Vagina (tissue), 2 donors: Measurements from ENCODE around the gene BMP8B.
"Not testable (repeated sequence)": the region's sequence is repeated elsewhere in the genome, so short reads cannot be mapped to it uniquely, and the experiment has no call there.

ENCODE experiments used
- POLR2A ChIP-seq, 2 donors: fragments of 450-650 bp; IDR thresholded peaks; one replicate each; pipeline ENCODE4 v1.6.1; 2017; ENCODE audit warnings: antibody characterized with exemption in 2 of 2, mild to moderate bottlenecking in 2 of 2, moderate library complexity in 2 of 2
- POLR2AphosphoS5 ChIP-seq, 2 donors: sonication (generic); formaldehyde crosslinking; IDR thresholded peaks; one replicate each; pipeline ENCODE4 v1.9.0; 2017; ENCODE audit warnings: antibody characterized with exemption in 2 of 2, mild to moderate bottlenecking in 2 of 2, low read depth in 1 of 2; ENCODE audit not compliant: insufficient read depth in 1 of 2
- TF ChIP-seq, protein P1 (sequence below), 3 experiments: fragments of 450-650 bp in 2 of 3; fragments of 200-600 bp in 1 of 3; sonication (generic) in 1 of 3; IDR thresholded peaks; one replicate each; pipeline ENCODE4 v1.5.1; 2017 to 2019; ENCODE audit warnings: antibody characterized with exemption in 3 of 3, mild to moderate bottlenecking in 2 of 3, moderate library complexity in 2 of 3

DNA sequence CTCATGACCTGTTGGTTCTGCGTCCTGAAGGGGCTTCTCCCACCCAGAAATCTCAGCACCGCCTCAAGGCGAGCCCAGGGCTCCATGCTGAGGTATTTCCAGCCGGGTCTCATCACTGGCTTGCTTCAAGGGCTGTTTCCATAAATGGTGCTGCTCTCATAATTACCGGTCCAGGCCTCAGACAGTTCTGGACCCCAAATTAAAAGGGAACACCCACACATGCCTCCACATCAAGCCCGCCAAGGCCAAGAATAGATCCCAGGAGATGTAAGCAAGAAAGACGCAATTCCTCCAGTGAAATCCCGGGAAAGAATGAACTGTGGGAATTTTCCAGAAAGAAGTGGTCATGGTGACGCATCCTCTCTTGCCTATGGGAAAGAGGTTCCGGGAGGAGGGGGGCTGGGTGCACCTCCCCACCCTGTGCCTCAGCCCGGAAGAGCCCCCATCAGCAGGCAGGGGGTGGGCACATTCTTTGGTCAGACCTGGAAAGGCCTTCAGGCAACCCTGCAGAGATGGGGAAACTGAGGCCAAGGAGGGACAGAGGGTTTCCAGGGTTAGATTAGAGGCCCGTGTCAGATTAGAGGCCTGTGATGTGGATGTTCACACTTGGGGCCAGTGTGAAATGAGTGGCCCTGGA lies 10.1 kb downstream of the BMP8B start:
- TF ChIP-seq POLR2AphosphoS5 (IDR thresholded peaks at IDR 0.05; ENCODE audit: insufficient read depth in 1 of 2, low read depth in 1 of 2); POLR2A (IDR thresholded peaks at IDR 0.05): not testable (repeated sequence)
- TF ChIP-seq, protein P1, sequence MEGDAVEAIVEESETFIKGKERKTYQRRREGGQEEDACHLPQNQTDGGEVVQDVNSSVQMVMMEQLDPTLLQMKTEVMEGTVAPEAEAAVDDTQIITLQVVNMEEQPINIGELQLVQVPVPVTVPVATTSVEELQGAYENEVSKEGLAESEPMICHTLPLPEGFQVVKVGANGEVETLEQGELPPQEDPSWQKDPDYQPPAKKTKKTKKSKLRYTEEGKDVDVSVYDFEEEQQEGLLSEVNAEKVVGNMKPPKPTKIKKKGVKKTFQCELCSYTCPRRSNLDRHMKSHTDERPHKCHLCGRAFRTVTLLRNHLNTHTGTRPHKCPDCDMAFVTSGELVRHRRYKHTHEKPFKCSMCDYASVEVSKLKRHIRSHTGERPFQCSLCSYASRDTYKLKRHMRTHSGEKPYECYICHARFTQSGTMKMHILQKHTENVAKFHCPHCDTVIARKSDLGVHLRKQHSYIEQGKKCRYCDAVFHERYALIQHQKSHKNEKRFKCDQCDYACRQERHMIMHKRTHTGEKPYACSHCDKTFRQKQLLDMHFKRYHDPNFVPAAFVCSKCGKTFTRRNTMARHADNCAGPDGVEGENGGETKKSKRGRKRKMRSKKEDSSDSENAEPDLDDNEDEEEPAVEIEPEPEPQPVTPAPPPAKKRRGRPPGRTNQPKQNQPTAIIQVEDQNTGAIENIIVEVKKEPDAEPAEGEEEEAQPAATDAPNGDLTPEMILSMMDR (IDR thresholded peaks at IDR 0.05) = not testable (repeated sequence)
